Heart left ventricle (tissue), 13 donors: Measurements from ENCODE around the gene NECAP2.
"Not testable (repeated sequence)": the region's sequence is repeated elsewhere in the genome, so short reads cannot be mapped to it uniquely, and the experiment has no call there.

ENCODE experiments used
- POLR2A ChIP-seq, 2 donors: fragments of 450-650 bp; IDR thresholded peaks; one replicate each; pipeline ENCODE4 v1.6.1; 2017; ENCODE audit warnings: antibody characterized with exemption in 2 of 2, mild to moderate bottlenecking in 2 of 2, moderate library complexity in 2 of 2
- TF ChIP-seq, protein P1 (sequence below), 12 donors: fragments of 200-600 bp; sonication (generic) in 4 of 12; IDR thresholded peaks; one replicate each; pipeline versions ENCODE4 v1.5.0 to v1.8.0; 2018 to 2022; ENCODE audit warnings: antibody characterized with exemption in 12 of 12, mild to moderate bottlenecking in 5 of 12
- donor health status: ischemic (EF 13 %, LVEDD 7.1; RV severe dilation, severe dysfunction).
- donor health status: DM: no; HTN: yes; CAD: no.
- donor health status: DM: no; HTN: no; CAD: no.
- donor health status: ischemic (EF 25% LVEDD 6.9; RV normal size, moderate dysfunction).
- donor health status: ischemic (EF 25% LVEDD 5.7; RV mildly dilated, moderate dysfunction).
- donor health status: ischemic (EF 35%, LVEDD 5.7; RV mildly dilated, moderate dysfunction).
- donor health status: nonischemic (EF 11% LVEDD 7.7; RV severe dilation, severe dysfunction).
- donor health status: DM: yes; HTN: yes; CAD: no.
- donor health status: PGD.
- donor health status: ischemic (EF 29% LVEDD 5.4; RV normal size, mild dysfunction).
- donor health status: nonischemic (EF 23%, LVEDD 6.1; RV moderate dilation, normal function).

DNA sequence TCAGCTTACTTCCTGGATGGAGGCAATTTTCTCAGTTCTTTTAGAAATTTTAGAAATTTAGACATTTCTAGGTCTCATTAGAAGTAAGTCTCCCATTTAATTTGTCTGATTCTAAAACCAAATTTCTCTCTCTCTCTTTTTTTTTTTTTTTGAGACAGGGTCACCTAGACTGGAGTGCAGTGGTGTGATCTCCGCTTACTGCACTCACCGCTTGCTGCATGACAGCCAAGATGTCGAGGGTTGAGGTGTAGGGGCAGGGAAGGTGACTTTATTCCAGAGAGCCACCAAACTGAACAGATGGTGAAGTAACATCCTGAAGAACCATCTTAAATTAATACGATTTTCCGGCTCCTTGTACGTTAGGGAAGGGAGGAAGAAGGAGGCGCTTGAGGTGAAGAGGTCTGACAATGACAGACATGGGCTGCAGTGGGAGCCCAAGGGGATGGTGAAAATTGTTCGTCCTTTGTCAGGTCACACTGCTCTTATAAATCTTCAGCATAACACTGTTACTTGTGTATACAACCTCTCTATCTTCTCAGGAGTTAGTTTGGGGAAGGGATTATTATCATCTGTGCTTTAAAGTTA is 68.4 kb downstream of the NECAP2 start:
- TF ChIP-seq, protein P1, sequence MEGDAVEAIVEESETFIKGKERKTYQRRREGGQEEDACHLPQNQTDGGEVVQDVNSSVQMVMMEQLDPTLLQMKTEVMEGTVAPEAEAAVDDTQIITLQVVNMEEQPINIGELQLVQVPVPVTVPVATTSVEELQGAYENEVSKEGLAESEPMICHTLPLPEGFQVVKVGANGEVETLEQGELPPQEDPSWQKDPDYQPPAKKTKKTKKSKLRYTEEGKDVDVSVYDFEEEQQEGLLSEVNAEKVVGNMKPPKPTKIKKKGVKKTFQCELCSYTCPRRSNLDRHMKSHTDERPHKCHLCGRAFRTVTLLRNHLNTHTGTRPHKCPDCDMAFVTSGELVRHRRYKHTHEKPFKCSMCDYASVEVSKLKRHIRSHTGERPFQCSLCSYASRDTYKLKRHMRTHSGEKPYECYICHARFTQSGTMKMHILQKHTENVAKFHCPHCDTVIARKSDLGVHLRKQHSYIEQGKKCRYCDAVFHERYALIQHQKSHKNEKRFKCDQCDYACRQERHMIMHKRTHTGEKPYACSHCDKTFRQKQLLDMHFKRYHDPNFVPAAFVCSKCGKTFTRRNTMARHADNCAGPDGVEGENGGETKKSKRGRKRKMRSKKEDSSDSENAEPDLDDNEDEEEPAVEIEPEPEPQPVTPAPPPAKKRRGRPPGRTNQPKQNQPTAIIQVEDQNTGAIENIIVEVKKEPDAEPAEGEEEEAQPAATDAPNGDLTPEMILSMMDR (IDR thresholded peaks at IDR 0.05): not testable (repeated sequence)
- TF ChIP-seq POLR2A (IDR thresholded peaks at IDR 0.05): not testable (repeated sequence)
